SK-N-SH (cell line): ENCODE data around the gene GCM1. TPM values are rescaled to one million over a fixed set of nuclear protein-coding genes. Genes with fewer than 3 reads are reported as not detected.

Experiments used
- CTCF ChIA-PET: fragments of 300-600, 350-600 bp; formaldehyde crosslinking; extraction: SDS; loops from one replicate; lab custom pipeline; 2021; lab: Yijun Ruan, JAX
- POLR2A ChIA-PET: fragments of 350-600 bp; sonication (Branson Sonifier 250); formaldehyde crosslinking; extraction: SDS; loops from one replicate; lab custom pipeline; 2020; ENCODE audit warnings: antibody characterized with exemption, inconsistent platforms; lab: Yijun Ruan, JAX
- DNase-seq: peaks from one replicate; pipeline ENCODE4 v3.0.0; 2012
- H2AFZ ChIP-seq: fragments of 200-600 bp; sonication (generic); 2 replicates; pipeline ENCODE4 v1.8.1; 2016; ENCODE audit warnings: antibody characterized with exemption, mild to moderate bottlenecking, low read depth
- H3F3A ChIP-seq: fragments of 200-600 bp; sonication (generic); replicated peaks from 2 replicates; pipeline ENCODE3; 2016; ENCODE audit warnings: antibody characterized with exemption, mild to moderate bottlenecking; ENCODE audit not compliant: insufficient read depth
- H3K27ac ChIP-seq, 2 experiments: fragments of 200-500 bp in 1 of 2; fragments of 200-600 bp in 1 of 2; sonication (Bioruptor generic) in 1 of 2; sonication (generic), shearing (Covaris generic) in 1 of 2; 2 replicates each; pipeline versions ENCODE4 v1.5.1 to v1.6.1; 2014 to 2016; ENCODE audit warnings: low read depth in 2 of 2, inconsistent platforms in 1 of 2, low read length in 1 of 2, mild to moderate bottlenecking in 1 of 2, mixed read lengths in 1 of 2
- H3K27me3 ChIP-seq: fragments of 200-600 bp; sonication (generic), shearing (Covaris generic); 2 replicates; pipeline ENCODE4 v1.6.1; 2016; ENCODE audit warnings: mixed run types; ENCODE audit not compliant: insufficient read depth
- H3K36me3 ChIP-seq, 2 experiments: fragments of 200-500 bp in 1 of 2; fragments of 200-600 bp in 1 of 2; sonication (Bioruptor generic) in 1 of 2; sonication (generic) in 1 of 2; replicated peaks in 1 of 2; 2 replicates each; pipeline versions ENCODE3 to v1.5.1; 2014 to 2016; ENCODE audit warnings: low read length in 1 of 2, mild to moderate bottlenecking in 1 of 2; ENCODE audit not compliant: insufficient read depth in 2 of 2, control insufficient read depth in 1 of 2
- H3K4me1 ChIP-seq, 2 experiments: fragments of 200-500 bp in 1 of 2; fragments of 200-600 bp in 1 of 2; sonication (Bioruptor generic) in 1 of 2; sonication (generic), shearing (Covaris generic) in 1 of 2; 2 replicates each; pipeline versions ENCODE4 v1.5.1 to v1.6.1; 2014 to 2016; ENCODE audit warnings: low read depth in 1 of 2, low read length in 1 of 2, mixed run types in 1 of 2; ENCODE audit not compliant: insufficient read depth in 2 of 2, control insufficient read depth in 1 of 2
- H3K4me2 ChIP-seq: fragments of 200-600 bp; sonication (generic), shearing (Covaris generic); 2 replicates; pipeline ENCODE4 v1.6.1; 2017; ENCODE audit warnings: mixed run types
- H3K4me3 ChIP-seq, 2 experiments: fragments of 200-500 bp in 1 of 2; fragments of 200-600 bp in 1 of 2; sonication (Bioruptor generic) in 1 of 2; sonication (generic), shearing (Covaris generic) in 1 of 2; 2 replicates each; pipeline versions ENCODE4 v1.5.1 to v1.8.1; 2014 to 2016; ENCODE audit warnings: low read depth in 2 of 2, inconsistent platforms in 1 of 2, low read length in 1 of 2, mild to moderate bottlenecking in 1 of 2, mixed read lengths in 1 of 2, moderate library complexity in 1 of 2
- H3K79me2 ChIP-seq: fragments of 200-600 bp; sonication (generic); 2 replicates; pipeline ENCODE4 v1.8.1; 2017; ENCODE audit warnings: mild to moderate bottlenecking; ENCODE audit not compliant: insufficient read depth
- H3K9ac ChIP-seq: fragments of 200-600 bp; sonication (generic); 2 replicates; pipeline ENCODE4 v1.6.1; 2017; ENCODE audit warnings: mixed run types
- H3K9me2 ChIP-seq: fragments of 200-600 bp; sonication (generic); 2 replicates; pipeline ENCODE4 v1.6.1; 2017; ENCODE audit warnings: mixed run types
- H3K9me3 ChIP-seq: fragments of 200-600 bp; sonication (generic); 2 replicates; pipeline ENCODE4 v1.6.1; 2017; ENCODE audit warnings: mixed run types, mild to moderate bottlenecking, moderate library complexity
- H4K20me1 ChIP-seq: fragments of 200-600 bp; sonication (generic); 2 replicates; pipeline ENCODE4 v1.6.1; 2017; ENCODE audit warnings: mild to moderate bottlenecking, mixed run types; ENCODE audit not compliant: insufficient read depth
- CHD2 ChIP-seq: fragments of 150-350 bp; IDR thresholded peaks from 2 replicates; pipeline ENCODE4 v1.6.1; 2018; ENCODE audit warnings: low read length; ENCODE audit not compliant: partially characterized antibody
- EP300 ChIP-seq, 2 experiments: IDR thresholded peaks; 2 replicates each; pipeline versions ENCODE4 v1.4.0 to v1.6.1; 2012; ENCODE audit warnings: borderline replicate concordance in 1 of 2, low read depth in 1 of 2, low read length in 1 of 2
- NFIC ChIP-seq: IDR thresholded peaks from 2 replicates; pipeline ENCODE4 v1.4.0; 2012; ENCODE audit warnings: borderline replicate concordance
- POLR2AphosphoS5 ChIP-seq: IDR thresholded peaks from 2 replicates; pipeline ENCODE4 v1.6.1; 2012; ENCODE audit warnings: low read depth, low read length
- RAD21 ChIP-seq: IDR thresholded peaks from 2 replicates; pipeline ENCODE4 v1.6.1; 2012; ENCODE audit warnings: mild to moderate bottlenecking, low read length
- RCOR1 ChIP-seq: fragments of 150-350 bp; IDR thresholded peaks from 2 replicates; pipeline ENCODE4 v1.6.1; 2017; ENCODE audit warnings: antibody characterized with exemption, low read length
- RFX5 ChIP-seq: IDR thresholded peaks from 2 replicates; pipeline ENCODE4 v1.6.1; 2012; ENCODE audit warnings: mild to moderate bottlenecking, improper control_type of control experiment, low read length
- SIN3A ChIP-seq: IDR thresholded peaks from 2 replicates; pipeline ENCODE4 v1.6.1; 2012; ENCODE audit warnings: low read depth, mild to moderate bottlenecking, low read length, moderate library complexity, borderline replicate concordance
- TAF1 ChIP-seq: IDR thresholded peaks from 2 replicates; pipeline ENCODE4 v1.6.1; 2012; ENCODE audit warnings: low read depth, mild to moderate bottlenecking, low read length, moderate library complexity, borderline replicate concordance
- TEAD4 ChIP-seq: IDR thresholded peaks from 2 replicates; pipeline ENCODE4 v1.4.0; 2012; ENCODE audit warnings: mild to moderate bottlenecking, borderline replicate concordance; ENCODE audit not compliant: insufficient read depth
- YY1 ChIP-seq: IDR thresholded peaks from 2 replicates; pipeline ENCODE4 v1.4.0; 2012; ENCODE audit warnings: low read depth, mild to moderate bottlenecking
- WGBS: methylation state at CpG from one replicate; pipeline ENCODE4 v1.1.6; 2017; ENCODE audit warnings: low lambda C conversion rate; 5-methylcytosine and 5-hydroxymethylcytosine counted together
- polyA plus RNA-seq, 3 experiments: library from polyadenylated mRNA; depleted of rRNA; stranded (reverse); fragments of >200 nt; gene quantifications; 2 replicates each; pipeline ENCODE4 v1.2.3, GENCODE V29; 2012
- TF ChIP-seq, protein P1 (sequence below): IDR thresholded peaks from 2 replicates; pipeline ENCODE4 v1.4.0; 2012; ENCODE audit warnings: low read depth, borderline replicate concordance
- TF ChIP-seq, protein P2 (sequence below): IDR thresholded peaks from 2 replicates; pipeline ENCODE4; 2012
- TF ChIP-seq, protein P3 (sequence below): IDR thresholded peaks from 2 replicates; pipeline ENCODE4 v1.4.0; 2012; ENCODE audit warnings: low read depth, borderline replicate concordance
- TF ChIP-seq, protein P4 (sequence below): IDR thresholded peaks from 2 replicates; pipeline ENCODE4 v1.6.1; 2012; ENCODE audit warnings: mild to moderate bottlenecking, low read depth, low read length, moderate library complexity
- TF ChIP-seq, protein P5 (sequence below): IDR thresholded peaks from 2 replicates; pipeline ENCODE4 v1.4.0; 2012; ENCODE audit warnings: low read depth
- TF ChIP-seq, protein P6 (sequence below): fragments of 200-600 bp; sonication (generic); IDR thresholded peaks from 2 replicates; pipeline ENCODE4 v1.6.1; 2017; ENCODE audit warnings: antibody characterized with exemption, mild to moderate bottlenecking, moderate library complexity

Gene GCM1
- polyA plus RNA-seq, 1 of the 3 experiments (the other 2 are of a cell fraction) = not detected

DNA sequence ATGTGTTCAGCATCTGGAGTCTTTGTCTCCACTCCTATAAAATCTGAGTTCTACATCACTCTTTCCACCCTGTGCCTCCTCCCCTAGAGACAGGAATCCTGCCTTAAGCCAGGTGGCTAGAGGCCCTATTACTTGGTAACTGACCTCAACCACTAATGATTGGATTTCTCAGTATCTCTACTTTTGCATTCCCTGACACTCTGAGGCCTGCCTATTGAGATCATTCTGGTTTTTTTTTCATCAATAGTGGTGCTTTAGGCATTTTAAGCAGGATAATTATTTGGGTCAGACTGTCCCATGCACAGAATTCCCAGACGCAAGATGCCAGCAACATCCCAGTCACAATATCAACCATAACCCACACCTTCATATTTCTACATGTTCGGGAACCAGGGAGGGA is 3.9 kb upstream of the GCM1 start:
- CTCF ChIA-PET = interaction anchor here (1.0 to 2.2 kb wide), 2 partner anchors 20 to 332 kb away, joined by 5 to 10 read pairs; no protein-coding TSS in a partner anchor
- Histone ChIP-seq H3K9ac (no peak overlapping the region), H4K20me1 (no peaks in the 10 kb centered on the region), H3K9me3 (no peaks in the 10 kb centered on the region), H3K27ac (no peak overlapping the region), H3F3A (no peaks in the 10 kb centered on the region), H3K4me2 (no peak overlapping the region), H3K4me3 (no peak overlapping the region), H3K79me2 (no peaks in the 10 kb centered on the region), H2AFZ (no peak overlapping the region), H3K9me2 (no peaks in the 10 kb centered on the region), H3K4me1 (no peaks in the 10 kb centered on the region), H3K36me3 (no peaks in the 10 kb centered on the region), H3K27me3 (peaks cover 32% of the 10 kb centered on the region; the same call in 1 of the 2 replicates)
- TF ChIP-seq, protein P1, sequence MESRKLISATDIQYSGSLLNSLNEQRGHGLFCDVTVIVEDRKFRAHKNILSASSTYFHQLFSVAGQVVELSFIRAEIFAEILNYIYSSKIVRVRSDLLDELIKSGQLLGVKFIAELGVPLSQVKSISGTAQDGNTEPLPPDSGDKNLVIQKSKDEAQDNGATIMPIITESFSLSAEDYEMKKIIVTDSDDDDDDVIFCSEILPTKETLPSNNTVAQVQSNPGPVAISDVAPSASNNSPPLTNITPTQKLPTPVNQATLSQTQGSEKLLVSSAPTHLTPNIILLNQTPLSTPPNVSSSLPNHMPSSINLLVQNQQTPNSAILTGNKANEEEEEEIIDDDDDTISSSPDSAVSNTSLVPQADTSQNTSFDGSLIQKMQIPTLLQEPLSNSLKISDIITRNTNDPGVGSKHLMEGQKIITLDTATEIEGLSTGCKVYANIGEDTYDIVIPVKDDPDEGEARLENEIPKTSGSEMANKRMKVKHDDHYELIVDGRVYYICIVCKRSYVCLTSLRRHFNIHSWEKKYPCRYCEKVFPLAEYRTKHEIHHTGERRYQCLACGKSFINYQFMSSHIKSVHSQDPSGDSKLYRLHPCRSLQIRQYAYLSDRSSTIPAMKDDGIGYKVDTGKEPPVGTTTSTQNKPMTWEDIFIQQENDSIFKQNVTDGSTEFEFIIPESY = no peak
- TF ChIP-seq NFIC = no peak
- no peak for TF ChIP-seq TEAD4
- no peak for TF ChIP-seq RAD21
- TF ChIP-seq RFX5 = no peak
- no peak for TF ChIP-seq POLR2AphosphoS5
- TF ChIP-seq SIN3A = no peak
- TF ChIP-seq, protein P2, sequence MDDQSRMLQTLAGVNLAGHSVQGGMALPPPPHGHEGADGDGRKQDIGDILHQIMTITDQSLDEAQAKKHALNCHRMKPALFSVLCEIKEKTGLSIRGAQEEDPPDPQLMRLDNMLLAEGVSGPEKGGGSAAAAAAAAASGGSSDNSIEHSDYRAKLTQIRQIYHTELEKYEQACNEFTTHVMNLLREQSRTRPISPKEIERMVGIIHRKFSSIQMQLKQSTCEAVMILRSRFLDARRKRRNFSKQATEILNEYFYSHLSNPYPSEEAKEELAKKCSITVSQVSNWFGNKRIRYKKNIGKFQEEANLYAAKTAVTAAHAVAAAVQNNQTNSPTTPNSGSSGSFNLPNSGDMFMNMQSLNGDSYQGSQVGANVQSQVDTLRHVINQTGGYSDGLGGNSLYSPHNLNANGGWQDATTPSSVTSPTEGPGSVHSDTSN = no peak
- no peak for TF ChIP-seq RCOR1
- no peak for TF ChIP-seq EP300 (IDR thresholded peaks at IDR 0.05; ENCODE audit: borderline replicate concordance in 1 of 2, low read depth in 1 of 2, low read length in 1 of 2)
- no peak for TF ChIP-seq YY1
- TF ChIP-seq, protein P3, sequence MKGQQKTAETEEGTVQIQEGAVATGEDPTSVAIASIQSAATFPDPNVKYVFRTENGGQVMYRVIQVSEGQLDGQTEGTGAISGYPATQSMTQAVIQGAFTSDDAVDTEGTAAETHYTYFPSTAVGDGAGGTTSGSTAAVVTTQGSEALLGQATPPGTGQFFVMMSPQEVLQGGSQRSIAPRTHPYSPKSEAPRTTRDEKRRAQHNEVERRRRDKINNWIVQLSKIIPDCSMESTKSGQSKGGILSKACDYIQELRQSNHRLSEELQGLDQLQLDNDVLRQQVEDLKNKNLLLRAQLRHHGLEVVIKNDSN = no peak
- TF ChIP-seq TAF1 = no peak
- TF ChIP-seq, protein P4, sequence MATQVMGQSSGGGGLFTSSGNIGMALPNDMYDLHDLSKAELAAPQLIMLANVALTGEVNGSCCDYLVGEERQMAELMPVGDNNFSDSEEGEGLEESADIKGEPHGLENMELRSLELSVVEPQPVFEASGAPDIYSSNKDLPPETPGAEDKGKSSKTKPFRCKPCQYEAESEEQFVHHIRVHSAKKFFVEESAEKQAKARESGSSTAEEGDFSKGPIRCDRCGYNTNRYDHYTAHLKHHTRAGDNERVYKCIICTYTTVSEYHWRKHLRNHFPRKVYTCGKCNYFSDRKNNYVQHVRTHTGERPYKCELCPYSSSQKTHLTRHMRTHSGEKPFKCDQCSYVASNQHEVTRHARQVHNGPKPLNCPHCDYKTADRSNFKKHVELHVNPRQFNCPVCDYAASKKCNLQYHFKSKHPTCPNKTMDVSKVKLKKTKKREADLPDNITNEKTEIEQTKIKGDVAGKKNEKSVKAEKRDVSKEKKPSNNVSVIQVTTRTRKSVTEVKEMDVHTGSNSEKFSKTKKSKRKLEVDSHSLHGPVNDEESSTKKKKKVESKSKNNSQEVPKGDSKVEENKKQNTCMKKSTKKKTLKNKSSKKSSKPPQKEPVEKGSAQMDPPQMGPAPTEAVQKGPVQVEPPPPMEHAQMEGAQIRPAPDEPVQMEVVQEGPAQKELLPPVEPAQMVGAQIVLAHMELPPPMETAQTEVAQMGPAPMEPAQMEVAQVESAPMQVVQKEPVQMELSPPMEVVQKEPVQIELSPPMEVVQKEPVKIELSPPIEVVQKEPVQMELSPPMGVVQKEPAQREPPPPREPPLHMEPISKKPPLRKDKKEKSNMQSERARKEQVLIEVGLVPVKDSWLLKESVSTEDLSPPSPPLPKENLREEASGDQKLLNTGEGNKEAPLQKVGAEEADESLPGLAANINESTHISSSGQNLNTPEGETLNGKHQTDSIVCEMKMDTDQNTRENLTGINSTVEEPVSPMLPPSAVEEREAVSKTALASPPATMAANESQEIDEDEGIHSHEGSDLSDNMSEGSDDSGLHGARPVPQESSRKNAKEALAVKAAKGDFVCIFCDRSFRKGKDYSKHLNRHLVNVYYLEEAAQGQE = no peak
- TF ChIP-seq CHD2 = no peak
- TF ChIP-seq, protein P5, sequence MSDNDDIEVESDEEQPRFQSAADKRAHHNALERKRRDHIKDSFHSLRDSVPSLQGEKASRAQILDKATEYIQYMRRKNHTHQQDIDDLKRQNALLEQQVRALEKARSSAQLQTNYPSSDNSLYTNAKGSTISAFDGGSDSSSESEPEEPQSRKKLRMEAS = no peak
- TF ChIP-seq, protein P6, sequence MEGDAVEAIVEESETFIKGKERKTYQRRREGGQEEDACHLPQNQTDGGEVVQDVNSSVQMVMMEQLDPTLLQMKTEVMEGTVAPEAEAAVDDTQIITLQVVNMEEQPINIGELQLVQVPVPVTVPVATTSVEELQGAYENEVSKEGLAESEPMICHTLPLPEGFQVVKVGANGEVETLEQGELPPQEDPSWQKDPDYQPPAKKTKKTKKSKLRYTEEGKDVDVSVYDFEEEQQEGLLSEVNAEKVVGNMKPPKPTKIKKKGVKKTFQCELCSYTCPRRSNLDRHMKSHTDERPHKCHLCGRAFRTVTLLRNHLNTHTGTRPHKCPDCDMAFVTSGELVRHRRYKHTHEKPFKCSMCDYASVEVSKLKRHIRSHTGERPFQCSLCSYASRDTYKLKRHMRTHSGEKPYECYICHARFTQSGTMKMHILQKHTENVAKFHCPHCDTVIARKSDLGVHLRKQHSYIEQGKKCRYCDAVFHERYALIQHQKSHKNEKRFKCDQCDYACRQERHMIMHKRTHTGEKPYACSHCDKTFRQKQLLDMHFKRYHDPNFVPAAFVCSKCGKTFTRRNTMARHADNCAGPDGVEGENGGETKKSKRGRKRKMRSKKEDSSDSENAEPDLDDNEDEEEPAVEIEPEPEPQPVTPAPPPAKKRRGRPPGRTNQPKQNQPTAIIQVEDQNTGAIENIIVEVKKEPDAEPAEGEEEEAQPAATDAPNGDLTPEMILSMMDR = no peak
- no peak for DNase-seq
- POLR2A ChIA-PET = no interaction called here
- WGBS = 24% methylated on average over 2 of the region's 2 CpGs
